Pancreas (tissue), 10 donors: ENCODE data around the gene PGF. TPM values are rescaled to one million over a fixed set of nuclear protein-coding genes. Genes with fewer than 3 reads are reported as not detected.

Experiments used
- ATAC-seq, 4 donors: fragments of 200-7000 bp; cut with Tn5 transposase; one replicate each; pipeline versions ENCODE4 v1.8.0 to v1.9.1; 2020; ENCODE audit warnings: mild to moderate bottlenecking in 4 of 4, moderate library complexity in 4 of 4
- DNase-seq, 6 donors: peaks; one replicate each; pipeline ENCODE4 v3.0.0-alpha.2; 2020
- FAIRE-seq: peaks from 2 replicates; lab custom pipeline; 2012; peaks lifted over from hg19 to GRCh38; lab: Jason Lieb, UNC
- H3K27ac ChIP-seq, 4 donors: fragments of 200-600 bp; sonication (generic); 1 replicate in 3 of 4; 2 replicates in 1 of 4; pipeline versions ENCODE4 v1.5.0 to v1.8.0; 2020
- H3K27me3 ChIP-seq, 4 donors: fragments of 200-600 bp; one replicate each; pipeline ENCODE4 v1.8.0; 2021
- H3K36me3 ChIP-seq, 3 donors: fragments of 200-600 bp; sonication (generic) in 1 of 3; one replicate each; pipeline versions ENCODE4 v1.5.0 to v1.8.0; 2020 to 2021
- H3K4me1 ChIP-seq, 3 donors: fragments of 200-600 bp; one replicate each; pipeline ENCODE4 v1.8.0; 2021
- H3K4me3 ChIP-seq, 4 donors: fragments of 200-600 bp; sonication (generic) in 2 of 4; one replicate each; pipeline versions ENCODE4 v1.5.0 to v1.8.0; 2020 to 2021
- H3K9me3 ChIP-seq, 4 donors: fragments of 200-600 bp; one replicate each; pipeline ENCODE4 v1.8.0; 2021
- WGBS, 2 donors: extraction: QIAGEN DNeasy Blood & Tissue Kit; methylation state at CpG; one replicate each; pipeline ENCODE4 v1.1.7; 2013; 5-methylcytosine and 5-hydroxymethylcytosine counted together
- intact Hi-C, 3 donors: fragments of 100-400 bp; cut with DNase I; formaldehyde crosslinking; loops; one replicate each; pipeline versions ENCODE4 v1.11.1 to v1.14.2; 2022
- polyA plus RNA-seq, 2 donors: library from polyadenylated mRNA; stranded (reverse); fragments of 200-250 nt; gene quantifications; one replicate each; pipeline ENCODE4 v1.2.3, GENCODE V29; 2013
- total RNA-seq, 6 donors: library from RNA; stranded (reverse); fragmentation: NEBNext Ultra II Directional in 4 of 6; extraction: Animal tissue kit (Norgen Biotek cat#: 25700) in 4 of 6; gene quantifications; one replicate each; pipeline versions ENCODE4 v1.2.1 to v1.2.4, GENCODE V29; 2021 to 2023
- TF ChIP-seq, protein P1 (sequence below), 4 donors: fragments of 200-600 bp; sonication (generic) in 3 of 4; IDR thresholded peaks; one replicate each; pipeline versions ENCODE4 v1.5.0 to v1.8.0; 2021; ENCODE audit warnings: antibody characterized with exemption in 4 of 4
- donor health status: healthy with polysubstance abuse.
- donor health status: DM: no; HTN: no; CAD: no; lungs with moderate emphysema.
- donor health status: DM: no; HTN: no; CAD: no.
- donor health status: control.
- donor health status: control.
- donor health status: Bipolar disorder and iron deficiency.
- donor health status: DM: yes; HTN: yes; CAD: no.
- donor health status: DM: no; HTN: no; CAD: no.
- donor health status: DM: no; HTN: no; CAD: no.
- donor health status: DM: yes; HTN: yes; CAD: no.

The PGF gene
- total and polyA plus RNA-seq, 8 donors = 0.73 to 4.7 (median 1.6) TPM

- Histone ChIP-seq H3K27me3 (no peaks in the 10 kb centered on the region), H3K27ac (no peak overlapping the region)
- no peak for FAIRE-seq
These were observed 19.8 kb upstream of the PGF start for GRCh38 chr14:74975059-74975810.

DNA sequence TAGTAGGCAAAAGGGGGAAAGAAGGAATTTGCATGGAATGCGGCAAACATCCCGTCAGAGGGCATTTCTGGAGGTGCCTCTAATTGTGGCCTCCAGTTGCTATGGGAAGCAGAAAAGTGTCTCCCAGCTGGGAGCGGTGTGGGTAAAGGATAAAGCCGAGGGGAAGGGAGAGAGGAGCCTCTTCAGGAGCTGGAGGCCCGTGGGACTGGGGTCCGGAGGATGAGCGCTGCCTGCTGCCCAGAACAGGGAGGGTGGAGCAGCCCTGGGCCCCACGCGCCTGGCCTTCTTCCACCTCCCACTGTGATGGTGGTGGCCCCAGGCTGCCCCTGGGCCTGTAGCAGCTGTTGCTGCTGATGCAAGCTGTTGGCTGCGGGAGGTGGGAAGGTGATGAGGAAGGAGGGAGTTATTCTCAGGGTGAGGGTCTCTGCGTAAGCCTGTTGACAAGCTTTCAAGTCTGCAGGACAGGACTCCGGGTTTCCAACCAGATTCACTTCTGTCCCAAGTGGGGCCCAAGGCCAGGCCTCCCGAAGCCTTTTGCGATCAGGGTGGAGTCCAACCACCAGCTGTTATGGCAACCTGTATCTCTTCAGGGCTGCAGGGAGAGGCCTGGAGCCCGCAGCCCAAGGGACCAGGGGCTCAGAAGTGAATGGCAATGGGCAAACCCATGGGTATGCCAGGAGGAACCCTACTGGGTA is 19.1 kb upstream of the PGF start:
- Histone ChIP-seq H3K4me1 (no peaks in the 10 kb centered on the region), H3K36me3 (no peaks in the 10 kb centered on the region), H3K27ac (no peak overlapping the region), H3K9me3 (no peaks in the 10 kb centered on the region), H3K27me3 (no peaks in the 10 kb centered on the region), H3K4me3 (no peak overlapping the region)
- ATAC-seq (peak in 2 of 4 donors; percentile 28 to 29), DNase-seq (no peak), FAIRE-seq (no peak)
- TF ChIP-seq, protein P1, sequence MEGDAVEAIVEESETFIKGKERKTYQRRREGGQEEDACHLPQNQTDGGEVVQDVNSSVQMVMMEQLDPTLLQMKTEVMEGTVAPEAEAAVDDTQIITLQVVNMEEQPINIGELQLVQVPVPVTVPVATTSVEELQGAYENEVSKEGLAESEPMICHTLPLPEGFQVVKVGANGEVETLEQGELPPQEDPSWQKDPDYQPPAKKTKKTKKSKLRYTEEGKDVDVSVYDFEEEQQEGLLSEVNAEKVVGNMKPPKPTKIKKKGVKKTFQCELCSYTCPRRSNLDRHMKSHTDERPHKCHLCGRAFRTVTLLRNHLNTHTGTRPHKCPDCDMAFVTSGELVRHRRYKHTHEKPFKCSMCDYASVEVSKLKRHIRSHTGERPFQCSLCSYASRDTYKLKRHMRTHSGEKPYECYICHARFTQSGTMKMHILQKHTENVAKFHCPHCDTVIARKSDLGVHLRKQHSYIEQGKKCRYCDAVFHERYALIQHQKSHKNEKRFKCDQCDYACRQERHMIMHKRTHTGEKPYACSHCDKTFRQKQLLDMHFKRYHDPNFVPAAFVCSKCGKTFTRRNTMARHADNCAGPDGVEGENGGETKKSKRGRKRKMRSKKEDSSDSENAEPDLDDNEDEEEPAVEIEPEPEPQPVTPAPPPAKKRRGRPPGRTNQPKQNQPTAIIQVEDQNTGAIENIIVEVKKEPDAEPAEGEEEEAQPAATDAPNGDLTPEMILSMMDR (IDR thresholded peaks at IDR 0.05) = no peak
- intact Hi-C loops = no loop called here
- WGBS, 2 donors = 81 to 84% methylated on average over 15 of the region's 15 CpGs

More at GRCh38 chr14:74975059-74975810, 19.8 kb upstream of the PGF start:
- Histone ChIP-seq H3K4me1 (no peaks in the 10 kb centered on the region), H3K36me3 (no peaks in the 10 kb centered on the region), H3K9me3 (no peaks in the 10 kb centered on the region), H3K4me3 (no peak overlapping the region)
- peak in 3 of 6 donors; percentile 37 to 81 (median 61) for DNase-seq
- intact Hi-C loops = no loop called here
- 61 to 73% methylated on average over 11 to 12 of the region's 12 CpGs for WGBS, 2 donors
- TF ChIP-seq, protein P1 (IDR thresholded peaks at IDR 0.05) = no peak
- ATAC-seq = peak in 3 of 4 donors; percentile 27 to 59 (median 50)

- intact Hi-C loops = no loop called here
- no peak overlapping the region for H3K4me3 ChIP-seq
- no peaks in the 10 kb centered on the region for H3K27me3 ChIP-seq
- no peaks in the 10 kb centered on the region for H3K9me3 ChIP-seq
- no peaks in the 10 kb centered on the region for H3K4me1 ChIP-seq
- DNase-seq (no peak), ATAC-seq (no peak), FAIRE-seq (no peak)
- H3K36me3 ChIP-seq = no peaks in the 10 kb centered on the region
- WGBS, 2 donors = 75 to 82% methylated on average over 5 of the region's 5 CpGs
- TF ChIP-seq, protein P1 (IDR thresholded peaks at IDR 0.05) = no peak
- no peak overlapping the region for H3K27ac ChIP-seq
These were observed 18.5 kb upstream of the PGF start for GRCh38 chr14:74973905-74974363.

- intact Hi-C loops = no loop called here
- DNase-seq (no peak), ATAC-seq (peak in 3 of 4 donors; percentile 44 to 86 (median 73)), FAIRE-seq (no peak)
- no peaks in the 10 kb centered on the region for H3K4me1 ChIP-seq
- no peak overlapping the region for H3K4me3 ChIP-seq
- 87 to 90% methylated on average over 15 of the region's 15 CpGs for WGBS, 2 donors
- H3K9me3 ChIP-seq = no peaks in the 10 kb centered on the region
- peak overlapping the region in 1 of 4 donors; percentile 12 for H3K27ac ChIP-seq
- no peaks in the 10 kb centered on the region for H3K27me3 ChIP-seq
- no peaks in the 10 kb centered on the region for H3K36me3 ChIP-seq
- TF ChIP-seq, protein P1 (IDR thresholded peaks at IDR 0.05) = no peak
These were observed 17.7 kb upstream of the PGF start for GRCh38 chr14:74973003-74973653.
